COLO668 (cell line): ENCODE data around the gene STYX.

Experiments
- DNase-seq: peaks from one replicate; lab custom pipeline; 2025; ENCODE audit not compliant: unreplicated experiment; lab: John Stamatoyannopoulos, UW

Gene STYX

GRCh38 chr14:52729925-52730708, at the start of gene STYX:
TSS of gene STYX (plus strand) at chr14:52730166. CDS start at chr14:52730475, 309 bp downstream.
- DNase-seq, result peak; percentile 99

GRCh38 chr14:52683985-52684520, 45.9 kb upstream of the STYX start:
- DNase-seq, result no peak

GRCh38 chr14:52686176-52686575, 43.8 kb upstream of the STYX start:
- DNase-seq, result no peak

- DNase-seq, result no peak
These were observed 38.8 kb upstream of the STYX start for GRCh38 chr14:52690983-52691760.

DNA sequence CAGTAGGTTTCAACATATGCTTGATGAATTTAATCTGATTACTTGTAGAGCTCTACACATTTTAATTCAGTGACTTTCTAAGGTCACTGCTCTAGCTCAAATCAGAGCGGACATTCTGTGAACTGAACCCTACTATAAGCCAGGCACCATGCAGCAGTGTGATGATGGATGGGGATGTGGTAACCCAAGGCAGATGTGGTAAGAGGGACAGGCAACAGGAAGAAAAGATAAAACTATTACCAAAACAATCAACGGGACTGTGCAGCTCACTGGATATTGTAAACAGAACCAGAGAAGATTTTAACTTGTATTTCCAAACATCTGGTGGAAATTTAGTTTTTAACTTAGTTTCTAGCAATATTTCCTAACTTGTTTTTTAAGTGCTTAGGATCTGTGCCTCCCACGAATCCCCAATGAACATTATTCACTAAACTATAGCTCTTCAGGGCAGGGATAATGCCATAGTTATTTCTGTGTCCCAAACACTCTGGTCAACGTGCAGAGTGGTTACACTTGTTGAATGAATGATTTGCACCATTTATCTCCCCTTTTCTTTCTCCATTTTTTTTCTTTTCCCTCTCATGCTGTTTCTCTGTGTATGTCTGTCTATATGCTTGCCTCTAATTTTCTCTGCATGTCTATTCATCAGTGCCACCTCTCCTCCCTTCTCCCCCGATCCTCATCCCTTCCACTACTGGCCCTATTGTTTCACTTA, 37.6 kb upstream of the STYX start:
- DNase-seq, result no peak

- DNase-seq, result no peak
These were observed 36.9 kb upstream of the STYX start for GRCh38 chr14:52693036-52693435.

GRCh38 chr14:52693532-52693931, 36.4 kb upstream of the STYX start:
- DNase-seq, result no peak

- peak; percentile 72 for DNase-seq
These were observed 35.0 kb upstream of the STYX start for GRCh38 chr14:52694761-52695480.

DNA sequence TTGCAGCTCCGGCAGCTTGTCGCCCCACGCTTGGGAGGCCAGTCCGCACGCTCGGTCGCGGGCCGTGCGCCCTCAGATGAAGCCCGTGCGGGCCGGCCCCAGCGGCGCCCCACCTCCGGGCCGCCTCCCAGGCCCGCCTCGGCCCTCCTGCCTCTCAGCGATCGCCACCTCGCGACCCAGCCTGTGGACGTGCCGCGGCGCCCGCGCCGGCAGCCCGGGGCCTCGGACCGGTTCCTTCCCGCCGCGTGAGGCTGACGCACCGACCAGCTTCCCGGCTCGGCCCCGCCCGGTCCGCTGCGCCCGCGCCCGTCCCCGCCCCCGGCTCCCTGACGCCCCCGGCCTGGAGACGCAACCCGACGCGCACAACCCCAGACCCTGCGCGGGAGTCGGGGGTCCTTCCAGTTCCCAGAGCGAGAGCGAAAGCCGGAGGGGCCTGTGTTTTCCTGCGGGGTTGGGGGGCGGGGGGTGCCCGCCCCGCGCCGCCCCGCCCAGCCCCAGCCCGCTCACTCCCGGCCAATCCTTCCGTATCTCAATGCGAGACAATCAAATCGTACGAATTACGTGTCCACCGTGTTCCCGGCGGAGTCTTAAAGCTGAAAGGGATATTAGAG, 34.4 kb upstream of the STYX start, which contains the start of gene ERO1A:
Gene ERO1A (minus strand): TSS at position 78 of the 611 bp plus-strand sequence. CDS start 77 bp downstream, at position 1.
- peak; percentile 87 for DNase-seq

DNA sequence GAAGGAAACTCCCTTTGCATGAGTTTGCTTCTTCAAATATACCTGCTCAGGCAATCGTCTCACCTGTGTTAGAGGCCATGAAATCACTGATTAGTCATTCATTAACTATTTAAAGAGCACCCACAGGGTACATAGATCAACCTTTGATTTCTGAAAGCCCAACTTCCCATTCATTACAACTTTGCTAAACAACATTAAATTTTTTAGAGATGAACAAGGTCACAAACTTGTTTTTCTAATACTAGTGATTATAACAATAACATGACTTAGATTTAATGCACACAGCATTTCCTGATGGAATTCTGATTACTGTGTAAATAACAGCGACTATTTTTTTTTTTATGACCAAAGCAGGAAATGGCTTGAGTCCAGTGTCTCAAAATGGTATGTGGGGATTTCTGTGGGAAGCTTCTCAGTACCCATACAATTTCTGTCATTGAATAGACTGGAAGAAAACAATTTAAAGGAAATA, 29.2 kb upstream of the STYX start:
- no peak for DNase-seq

DNA sequence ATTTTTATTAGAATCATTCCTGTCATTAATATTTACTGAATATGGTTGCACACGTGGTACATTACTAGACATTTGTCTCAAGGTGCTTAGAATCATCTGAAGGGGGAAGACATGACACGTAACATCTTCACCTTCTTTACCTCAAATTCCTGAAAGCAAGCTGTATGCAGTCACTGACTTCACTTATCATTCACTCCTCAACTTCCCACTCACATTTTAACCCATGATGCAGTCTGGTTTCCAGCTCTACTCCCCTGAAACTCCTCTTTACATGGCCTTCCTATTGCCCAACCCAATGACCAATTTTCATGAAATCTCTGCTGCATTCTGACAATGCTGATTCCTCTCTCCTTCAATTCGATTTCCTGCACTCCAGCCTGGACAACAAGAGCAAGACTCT, 28.7 kb upstream of the STYX start:
- no peak for DNase-seq

- no peak for DNase-seq
These were observed 26.7 kb upstream of the STYX start for GRCh38 chr14:52703225-52703624.

DNA sequence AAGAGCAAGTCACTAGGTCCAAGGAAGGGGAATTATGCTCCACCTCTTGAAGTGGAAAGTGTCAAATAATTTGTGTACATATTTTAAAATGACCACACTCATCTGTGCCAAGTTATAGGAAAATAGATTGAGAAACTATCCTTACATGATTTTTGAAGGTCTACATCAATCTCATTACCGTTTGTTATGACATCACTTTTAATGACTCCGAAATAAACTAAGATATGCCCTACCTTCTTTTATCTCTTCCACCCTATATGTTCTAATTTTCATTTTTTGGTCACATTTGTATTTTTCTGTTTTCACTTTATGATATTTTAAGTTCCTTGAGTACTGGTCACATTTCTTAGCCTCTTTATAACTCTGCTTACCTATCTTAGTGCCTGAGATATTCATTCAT, 26.3 kb upstream of the STYX start:
- no peak for DNase-seq

- no peak for DNase-seq
These were observed 23.7 kb upstream of the STYX start for GRCh38 chr14:52706286-52706685.

DNA sequence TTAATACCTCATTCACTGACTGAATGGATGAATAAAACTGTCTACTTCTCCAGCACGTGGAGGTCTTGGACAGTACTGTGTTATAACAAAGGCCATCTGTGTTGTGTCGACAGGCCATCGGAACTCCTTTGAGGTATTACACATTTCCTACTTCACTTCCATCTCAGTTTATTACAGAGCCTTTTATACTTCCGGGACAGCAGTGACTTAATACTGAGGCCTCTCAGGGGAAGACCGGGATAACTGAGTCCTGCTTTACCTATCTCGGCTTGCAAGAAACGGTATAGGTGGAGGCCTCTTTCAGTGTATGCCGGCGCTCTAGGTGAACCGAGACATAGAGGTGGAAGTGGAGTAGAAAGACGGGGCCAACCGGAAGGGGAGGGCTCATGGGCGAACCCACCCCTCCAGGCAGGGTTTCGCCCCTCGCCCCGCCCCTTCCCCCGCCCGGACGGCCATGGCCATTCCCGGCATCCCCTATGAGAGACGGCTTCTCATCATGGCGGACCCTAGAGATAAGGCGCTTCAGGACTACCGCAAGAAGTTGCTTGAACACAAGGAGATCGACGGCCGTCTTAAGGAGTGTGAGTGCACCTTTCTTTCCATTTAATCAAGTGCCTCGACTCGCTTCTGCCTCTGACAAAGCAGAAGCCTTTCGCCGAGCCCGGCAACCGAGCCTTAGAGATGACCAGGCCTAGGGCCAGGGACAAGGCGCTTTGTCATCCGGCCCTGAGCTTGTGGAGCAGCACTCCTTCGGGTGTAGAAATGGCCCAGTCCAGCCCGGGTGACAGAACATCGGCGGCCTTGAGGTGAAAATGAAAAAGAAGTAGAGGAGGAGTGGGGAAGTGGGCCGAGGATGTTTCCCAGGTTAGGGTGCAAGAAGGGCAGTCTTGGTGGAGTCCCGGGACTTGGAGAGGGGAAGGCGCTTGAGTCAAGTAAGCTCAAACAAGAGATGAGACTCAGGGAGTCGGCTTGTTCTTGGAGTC, 23.0 kb upstream of the STYX start, which contains the start of gene PSMC6:
Gene PSMC6 (plus strand): TSS at position 477 of the 983 bp plus-strand sequence. CDS start 20 bp downstream, at position 497.
- peak; percentile 96 for DNase-seq

DNA sequence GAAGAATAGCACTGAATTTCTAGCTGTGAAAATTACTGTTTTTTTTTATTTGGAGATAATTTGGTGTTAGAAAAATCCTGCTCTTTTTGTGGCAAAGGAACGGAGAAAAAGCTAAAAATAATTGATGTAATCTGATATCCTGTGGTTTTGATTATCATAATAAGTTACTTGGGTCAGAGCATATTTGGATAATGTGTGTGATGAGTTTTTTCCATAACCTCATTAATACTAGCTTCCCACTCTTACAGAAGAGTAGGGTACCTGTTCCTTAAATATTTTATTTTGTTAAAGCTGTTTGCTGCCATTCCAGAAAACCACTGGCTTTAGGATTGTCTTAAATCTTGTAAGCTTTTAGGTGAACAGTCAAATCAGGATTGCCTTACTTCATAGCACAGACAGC, 18.3 kb upstream of the STYX start:
- no peak for DNase-seq

- no peak for DNase-seq
These were observed 13.8 kb upstream of the STYX start for GRCh38 chr14:52716155-52716554.

GRCh38 chr14:52723514-52724359, 6.2 kb upstream of the STYX start:
- no peak for DNase-seq
